HG03064 (cell line): ENCODE results near the gene KRTAP1-1.
"Not testable (repeated sequence)": the region's sequence is repeated elsewhere in the genome, so short reads cannot be mapped to it uniquely, and the experiment has no call there.

Source experiments
- ATAC-seq: cut with Tn5 transposase; IDR thresholded peaks from one replicate; pipeline ENCODE4 v1.9.1; 2021; ENCODE audit warnings: low read depth; ENCODE audit not compliant: unreplicated experiment

The KRTAP1-1 gene

GRCh38 chr17:41057547-41057946 is 16.3 kb upstream of the KRTAP1-1 start:
- ATAC-seq, result no peak

GRCh38 chr17:41055130-41055529 is 13.9 kb upstream of the KRTAP1-1 start, which contains the start of gene KRTAP2-2:
TSS of gene KRTAP2-2 (minus strand) at chr17:41055230. CDS start at chr17:41055211, 19 bp downstream.
- ATAC-seq, result not testable (repeated sequence)

GRCh38 chr17:41054556-41054955 is 13.3 kb upstream of the KRTAP1-1 start:
- not testable (repeated sequence) for ATAC-seq

GRCh38 chr17:41054025-41054424 is 12.8 kb upstream of the KRTAP1-1 start:
- ATAC-seq, result no peak

GRCh38 chr17:41052566-41052965 is 11.3 kb upstream of the KRTAP1-1 start:
- ATAC-seq, result no peak

GRCh38 chr17:41049110-41049509 is 7.9 kb upstream of the KRTAP1-1 start:
- ATAC-seq, result no peak

- no peak for ATAC-seq
Measured at GRCh38 chr17:41048441-41048840, 7.2 kb upstream of the KRTAP1-1 start.

- ATAC-seq, result not testable (repeated sequence)
Measured at GRCh38 chr17:41046735-41047465, 5.7 kb upstream of the KRTAP1-1 start, which contains the start of gene KRTAP2-1. TSS of gene KRTAP2-1 (minus strand) at chr17:41047316. CDS start at chr17:41047267, 49 bp downstream.

- no peak for ATAC-seq
Measured at GRCh38 chr17:41042953-41043352, 1.7 kb upstream of the KRTAP1-1 start.

GRCh38 chr17:41037853-41038350 is 3.3 kb downstream of the KRTAP1-1 start:
- ATAC-seq, result no peak

- not testable (repeated sequence) for ATAC-seq
Measured at GRCh38 chr17:41034346-41034935, 6.8 kb downstream of the KRTAP1-1 start, which contains the start of gene KRTAP1-3. TSS of gene KRTAP1-3 (minus strand) at chr17:41034874. CDS start at chr17:41034821, 53 bp downstream.

GRCh38 chr17:41029633-41030245 is 11.5 kb downstream of the KRTAP1-1 start, which contains the start of gene KRTAP1-4:
TSS of gene KRTAP1-4 (minus strand) at chr17:41030195. CDS start at chr17:41030078, 117 bp downstream.
- ATAC-seq, result no peak

GRCh38 chr17:41026715-41027471 is 14.4 kb downstream of the KRTAP1-1 start, which contains the start of gene KRTAP1-5:
TSS of gene KRTAP1-5 (minus strand) at chr17:41027208. CDS start at chr17:41027155, 53 bp downstream.
- no peak for ATAC-seq

GRCh38 chr17:41024697-41025096 is 16.6 kb downstream of the KRTAP1-1 start:
- ATAC-seq, result no peak

- no peak for ATAC-seq
Measured at GRCh38 chr17:41020336-41020735, 20.9 kb downstream of the KRTAP1-1 start.

- no peak for ATAC-seq
Measured at GRCh38 chr17:41019415-41019814, 21.8 kb downstream of the KRTAP1-1 start.

- no peak for ATAC-seq
Measured at GRCh38 chr17:41018541-41018940, 22.7 kb downstream of the KRTAP1-1 start.

GRCh38 chr17:41016578-41017215 is 24.6 kb downstream of the KRTAP1-1 start:
- no peak for ATAC-seq

GRCh38 chr17:41015454-41015853 is 25.8 kb downstream of the KRTAP1-1 start:
- ATAC-seq, result no peak

GRCh38 chr17:41013606-41014005 is 27.6 kb downstream of the KRTAP1-1 start:
- ATAC-seq, result no peak
